Measurements from ENCODE around the gene LARGE1.

DNA sequence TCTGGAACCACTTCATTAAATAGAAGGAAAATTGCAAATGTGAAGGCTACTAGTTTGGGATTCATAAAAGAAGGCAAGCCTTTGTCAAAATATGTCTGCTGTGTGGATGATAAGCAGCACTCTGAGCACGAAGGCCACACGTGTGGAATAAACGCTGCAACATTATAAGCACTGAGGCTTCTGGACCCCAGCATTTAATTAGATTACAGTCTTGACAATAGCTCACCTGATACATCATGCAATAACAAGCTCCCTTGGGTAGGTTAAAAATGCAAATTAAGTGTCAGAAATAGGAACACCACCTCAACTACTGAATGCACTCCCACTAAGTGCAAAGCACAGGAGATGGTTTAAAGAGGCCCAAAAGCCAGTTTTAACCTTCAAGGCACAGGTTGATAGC is 179.3 kb downstream of the LARGE1 start:
- TF ChIP-seq CTCF (IDR thresholded peaks at IDR 0.05; ENCODE audit: insufficient read depth, low read length) = no peak
- TF ChIP-seq, protein P1, sequence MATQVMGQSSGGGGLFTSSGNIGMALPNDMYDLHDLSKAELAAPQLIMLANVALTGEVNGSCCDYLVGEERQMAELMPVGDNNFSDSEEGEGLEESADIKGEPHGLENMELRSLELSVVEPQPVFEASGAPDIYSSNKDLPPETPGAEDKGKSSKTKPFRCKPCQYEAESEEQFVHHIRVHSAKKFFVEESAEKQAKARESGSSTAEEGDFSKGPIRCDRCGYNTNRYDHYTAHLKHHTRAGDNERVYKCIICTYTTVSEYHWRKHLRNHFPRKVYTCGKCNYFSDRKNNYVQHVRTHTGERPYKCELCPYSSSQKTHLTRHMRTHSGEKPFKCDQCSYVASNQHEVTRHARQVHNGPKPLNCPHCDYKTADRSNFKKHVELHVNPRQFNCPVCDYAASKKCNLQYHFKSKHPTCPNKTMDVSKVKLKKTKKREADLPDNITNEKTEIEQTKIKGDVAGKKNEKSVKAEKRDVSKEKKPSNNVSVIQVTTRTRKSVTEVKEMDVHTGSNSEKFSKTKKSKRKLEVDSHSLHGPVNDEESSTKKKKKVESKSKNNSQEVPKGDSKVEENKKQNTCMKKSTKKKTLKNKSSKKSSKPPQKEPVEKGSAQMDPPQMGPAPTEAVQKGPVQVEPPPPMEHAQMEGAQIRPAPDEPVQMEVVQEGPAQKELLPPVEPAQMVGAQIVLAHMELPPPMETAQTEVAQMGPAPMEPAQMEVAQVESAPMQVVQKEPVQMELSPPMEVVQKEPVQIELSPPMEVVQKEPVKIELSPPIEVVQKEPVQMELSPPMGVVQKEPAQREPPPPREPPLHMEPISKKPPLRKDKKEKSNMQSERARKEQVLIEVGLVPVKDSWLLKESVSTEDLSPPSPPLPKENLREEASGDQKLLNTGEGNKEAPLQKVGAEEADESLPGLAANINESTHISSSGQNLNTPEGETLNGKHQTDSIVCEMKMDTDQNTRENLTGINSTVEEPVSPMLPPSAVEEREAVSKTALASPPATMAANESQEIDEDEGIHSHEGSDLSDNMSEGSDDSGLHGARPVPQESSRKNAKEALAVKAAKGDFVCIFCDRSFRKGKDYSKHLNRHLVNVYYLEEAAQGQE (IDR thresholded peaks at IDR 0.05; ENCODE audit: insufficient replicate concordance, low read depth) = no peak
